ENCODE measurements around the gene ADGRF4.

Gene ADGRF4

GRCh38 chr6:47670851-47671250 lies 27.5 kb upstream of the ADGRF4 start:
- DNase-seq (no peak), ATAC-seq (ENCODE audit: insufficient read depth, low read depth) (no peak)
- Histone ChIP-seq H3K27me3 (ENCODE audit: insufficient read depth, low read length, poor library complexity) (no peaks in the 10 kb centered on the region), H3K27ac (ENCODE audit: low read length) (no peak overlapping the region), H3K36me3 (ENCODE audit: insufficient read depth, low read length) (no peaks in the 10 kb centered on the region), H3K4me3 (ENCODE audit: low read depth in 1 of 2, low read length in 2 of 2) (no peak overlapping the region), H4K20me1 (ENCODE audit: insufficient read depth, low read length) (no peaks in the 10 kb centered on the region), H3K4me1 (ENCODE audit: insufficient read depth, low read length) (no peaks in the 10 kb centered on the region), H3K9me3 (ENCODE audit: insufficient read depth, low read length, severe bottlenecking) (no peaks in the 10 kb centered on the region), H3K79me2 (ENCODE audit: insufficient read depth, low read length) (no peaks in the 10 kb centered on the region), H3K4me2 (ENCODE audit: insufficient read depth, low read length) (no peak overlapping the region), H3K9ac (ENCODE audit: low read depth, low read length) (no peak overlapping the region), H2AFZ (ENCODE audit: low read depth, low read length) (no peak overlapping the region)
- no peak for TF ChIP-seq CTCF (IDR thresholded peaks at IDR 0.05; ENCODE audit: borderline replicate concordance, extremely low read depth, low read length, poor library complexity, severe bottlenecking)
- TF ChIP-seq EZH2 (IDR thresholded peaks at IDR 0.05; ENCODE audit: borderline replicate concordance, low read depth, low read length, severe bottlenecking) = no peak

- Histone ChIP-seq H3K79me2 (ENCODE audit: insufficient read depth, low read length) (no peaks in the 10 kb centered on the region), H3K9me3 (ENCODE audit: insufficient read depth, low read length, severe bottlenecking) (no peaks in the 10 kb centered on the region), H3K4me2 (ENCODE audit: insufficient read depth, low read length) (no peak overlapping the region), H3K4me3 (ENCODE audit: low read depth in 1 of 2, low read length in 2 of 2) (no peak overlapping the region), H3K27me3 (ENCODE audit: insufficient read depth, low read length, poor library complexity) (no peaks in the 10 kb centered on the region), H3K4me1 (ENCODE audit: insufficient read depth, low read length) (no peaks in the 10 kb centered on the region), H3K36me3 (ENCODE audit: insufficient read depth, low read length) (no peaks in the 10 kb centered on the region), H4K20me1 (ENCODE audit: insufficient read depth, low read length) (no peaks in the 10 kb centered on the region), H2AFZ (ENCODE audit: low read depth, low read length) (no peak overlapping the region), H3K27ac (ENCODE audit: low read length) (no peak overlapping the region), H3K9ac (ENCODE audit: low read depth, low read length) (no peak overlapping the region)
- DNase-seq (no peak), ATAC-seq (ENCODE audit: insufficient read depth, low read depth) (no peak)
- TF ChIP-seq CTCF (IDR thresholded peaks at IDR 0.05; ENCODE audit: borderline replicate concordance, extremely low read depth, low read length, poor library complexity, severe bottlenecking) (no peak), EZH2 (IDR thresholded peaks at IDR 0.05; ENCODE audit: borderline replicate concordance, low read depth, low read length, severe bottlenecking) (no peak)
These were observed 26.6 kb upstream of the ADGRF4 start for GRCh38 chr6:47671777-47672176.

- Histone ChIP-seq H3K36me3 (ENCODE audit: insufficient read depth, low read length) (no peaks in the 10 kb centered on the region), H3K4me1 (ENCODE audit: insufficient read depth, low read length) (no peaks in the 10 kb centered on the region)
These were observed 25.6 kb upstream of the ADGRF4 start for GRCh38 chr6:47672816-47673215.

More at GRCh38 chr6:47672816-47673215, 25.6 kb upstream of the ADGRF4 start:
- Histone ChIP-seq H2AFZ (ENCODE audit: low read depth, low read length) (no peak overlapping the region), H3K4me3 (ENCODE audit: low read depth in 1 of 2, low read length in 2 of 2) (no peak overlapping the region), H3K27me3 (ENCODE audit: insufficient read depth, low read length, poor library complexity) (no peaks in the 10 kb centered on the region), H3K4me2 (ENCODE audit: insufficient read depth, low read length) (no peak overlapping the region), H4K20me1 (ENCODE audit: insufficient read depth, low read length) (no peaks in the 10 kb centered on the region), H3K9me3 (ENCODE audit: insufficient read depth, low read length, severe bottlenecking) (no peaks in the 10 kb centered on the region), H3K27ac (ENCODE audit: low read length) (no peak overlapping the region), H3K79me2 (ENCODE audit: insufficient read depth, low read length) (no peaks in the 10 kb centered on the region), H3K9ac (ENCODE audit: low read depth, low read length) (no peak overlapping the region)
- DNase-seq = no peak
- no peak for ATAC-seq (ENCODE audit: insufficient read depth, low read depth)
- TF ChIP-seq EZH2 (IDR thresholded peaks at IDR 0.05; ENCODE audit: borderline replicate concordance, low read depth, low read length, severe bottlenecking) = no peak
- TF ChIP-seq CTCF (IDR thresholded peaks at IDR 0.05; ENCODE audit: borderline replicate concordance, extremely low read depth, low read length, poor library complexity, severe bottlenecking) = no peak
